Cardiac fibroblast (primary cell): ENCODE measurements around the gene SHANK3.

Experiments
- DNase-seq, 2 donors: peaks; one replicate each; pipeline versions ENCODE4 v3.0.0 to v3.0.0-alpha.2; 2010; ENCODE audit warnings: low read depth in 2 of 2
- H3K4me3 ChIP-seq, 2 donors: replicated peaks in 1 of 2; 1 replicate in 1 of 2; 2 replicates in 1 of 2; pipeline ENCODE4 v1.5.1; 2011; ENCODE audit warnings: low read depth in 2 of 2, low read length in 2 of 2, mild to moderate bottlenecking in 2 of 2, moderate library complexity in 1 of 2
- CTCF ChIP-seq: IDR thresholded peaks from one replicate; pipeline ENCODE4 v1.5.1; 2011; ENCODE audit warnings: low read depth, mild to moderate bottlenecking, low read length, inconsistent platforms

The SHANK3 gene

GRCh38 chr22:50700387-50701075 is 27.9 kb downstream of the SHANK3 start:
- no peak for TF ChIP-seq CTCF
- no peak overlapping the region for H3K4me3 ChIP-seq
- no peak for DNase-seq

GRCh38 chr22:50701076-50701419 is 28.4 kb downstream of the SHANK3 start:
- no peak for TF ChIP-seq CTCF
- no peak overlapping the region for H3K4me3 ChIP-seq
- no peak for DNase-seq

- no peak overlapping the region for H3K4me3 ChIP-seq
- no peak for TF ChIP-seq CTCF
- DNase-seq: no peak
These were observed 29.0 kb downstream of the SHANK3 start for GRCh38 chr22:50701428-50702154.

DNA sequence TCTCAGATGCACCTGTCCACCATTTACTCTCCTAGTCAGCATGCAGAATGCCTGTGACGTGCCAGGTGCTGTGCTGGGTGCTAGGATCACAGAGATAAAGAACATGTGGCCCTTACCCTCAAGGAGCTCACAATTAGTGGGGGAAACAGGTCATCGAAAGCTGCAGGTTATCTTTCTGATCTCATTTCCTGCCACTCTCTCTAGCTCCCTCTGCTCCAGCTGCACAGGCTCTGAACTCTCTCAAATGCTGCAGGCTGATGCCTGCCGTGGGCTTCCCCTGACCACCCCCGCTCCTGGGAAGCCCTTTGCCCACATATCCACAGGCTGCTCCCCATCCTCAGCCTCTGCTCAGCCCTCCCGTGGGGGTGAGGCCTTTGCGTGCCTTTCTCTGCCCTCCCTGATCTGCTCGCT is 29.6 kb downstream of the SHANK3 start:
- H3K4me3 ChIP-seq: no peak overlapping the region
- no peak for DNase-seq
- TF ChIP-seq CTCF: no peak

DNA sequence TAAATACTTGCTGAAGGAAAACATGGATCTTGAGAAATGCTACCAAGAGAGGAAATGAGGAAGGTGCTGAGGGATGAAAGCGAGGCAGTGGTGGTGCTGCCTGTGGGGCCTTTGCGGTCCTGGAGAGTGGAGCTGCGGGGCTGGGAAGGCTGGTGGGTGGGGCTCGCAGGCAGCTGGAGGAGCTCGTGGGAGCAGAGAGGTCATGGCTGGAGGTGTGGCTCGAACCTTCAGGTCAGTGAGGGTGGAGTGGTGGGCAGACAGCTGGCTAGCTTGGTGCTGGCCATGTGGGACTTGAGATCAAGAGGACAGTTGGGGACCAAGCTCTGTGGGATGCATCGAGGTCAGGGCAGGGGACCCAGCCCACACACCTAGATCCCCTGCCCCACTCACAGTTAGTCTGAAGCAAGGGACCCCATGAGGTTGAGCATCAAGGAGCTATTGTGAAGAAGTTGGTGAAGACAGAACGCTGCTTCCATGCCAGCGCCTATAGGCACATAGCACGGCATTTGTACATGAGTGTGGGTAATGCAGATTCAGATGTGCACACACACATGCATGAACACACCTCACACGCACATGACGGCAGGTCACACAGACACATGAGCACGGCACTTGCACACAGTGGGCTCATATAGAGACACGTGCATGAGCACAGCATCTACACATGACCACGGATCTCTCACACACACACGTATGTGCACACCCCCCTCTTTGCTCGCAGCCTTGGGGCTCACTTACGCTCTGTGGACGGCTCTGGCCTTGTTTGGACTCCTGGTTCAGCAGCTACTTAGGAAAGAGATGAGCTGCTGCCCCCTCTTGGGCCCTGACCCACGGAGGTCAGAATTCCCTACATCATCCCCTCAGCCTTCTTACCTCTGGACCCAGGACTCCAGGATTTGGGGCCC is 30.4 kb downstream of the SHANK3 start:
- no peak for DNase-seq
- no peak overlapping the region for H3K4me3 ChIP-seq
- TF ChIP-seq CTCF: no peak

- no peak for TF ChIP-seq CTCF
- no peak overlapping the region for H3K4me3 ChIP-seq
- DNase-seq: no peak
These were observed 31.3 kb downstream of the SHANK3 start for GRCh38 chr22:50703726-50704509.
